ENCODE data around the gene ST6GAL1. TPM values are rescaled to one million over a fixed set of nuclear protein-coding genes. Genes with fewer than 3 reads are reported as not detected.

Gene ST6GAL1
- polyA plus RNA-seq, 3 donors: 19.0 to 24.4 (median 20.5) TPM

- peaks cover 16% of the 10 kb centered on the region for H3K4me1 Mint-ChIP-seq
- H3K27ac ChIP-seq (ENCODE audit: low read depth in 1 of 2, low read length in 2 of 2): no peak overlapping the region
- H3K9ac ChIP-seq (ENCODE audit: insufficient read depth, low read length, poor library complexity, severe bottlenecking): no peak overlapping the region
- no peak overlapping the region for H3K4me3 Mint-ChIP-seq
- H3K36me3 ChIP-seq (replicated peaks in 1 of 2; ENCODE audit: control insufficient read depth in 1 of 2, insufficient read depth in 2 of 2, low read length in 2 of 2): peaks cover 22 to 84% of the 10 kb centered on the region in 2 donors
- H3K79me2 ChIP-seq (ENCODE audit: insufficient read depth, low read length): no peaks in the 10 kb centered on the region
- no peak for TF ChIP-seq CTCF (IDR thresholded peaks at IDR 0.05)
- no peak overlapping the region for H2AFZ ChIP-seq (ENCODE audit: insufficient read depth, low read depth, low read length, poor library complexity, severe bottlenecking)
- DNase-seq: no peak
- H3K27me3 ChIP-seq (ENCODE audit: control insufficient read depth in 2 of 2, insufficient read depth in 2 of 2, low read length in 2 of 2): no peaks in the 10 kb centered on the region
- peaks cover 70 to 81% of the 10 kb centered on the region in 2 donors for H3K36me3 Mint-ChIP-seq
- H3K4me1 ChIP-seq (ENCODE audit: control insufficient read depth in 1 of 2, insufficient read depth in 2 of 2, low read length in 2 of 2): peaks cover 0 to 6% of the 10 kb centered on the region in 2 donors
- no peaks in the 10 kb centered on the region for H3K9me3 ChIP-seq (replicated peaks in 1 of 2; ENCODE audit: control insufficient read depth in 1 of 2, insufficient read depth in 1 of 2, low read length in 2 of 2)
- intact Hi-C loops (cut with micrococcal nuclease): no loop called here
- H4K20me1 ChIP-seq (ENCODE audit: insufficient read depth, low read length): peaks cover 5% of the 10 kb centered on the region
- no peak overlapping the region for H3K4me3 ChIP-seq (replicated peaks in 1 of 3; ENCODE audit: low read depth in 2 of 3, low read length in 3 of 3)
- no peaks in the 10 kb centered on the region for H3K9me3 Mint-ChIP-seq
- WGBS (ENCODE audit: insufficient coverage): 95% methylated on average over 9 of the region's 9 CpGs
- H3K27ac Mint-ChIP-seq: peak overlapping the region in 1 of 7 donors; percentile 73
- no peak overlapping the region for H3K4me2 ChIP-seq (replicated peaks; ENCODE audit: extremely low read depth, low read length, poor library complexity, severe bottlenecking)
- H3K27me3 Mint-ChIP-seq (ENCODE audit: low read depth in 3 of 3): peaks cover 0 to 1% (median 0%) of the 10 kb centered on the region in 3 donors
These were observed 44.5 kb downstream of the ST6GAL1 start for GRCh38 chr3:186974824-186975313.

GRCh38 chr3:186975726-186976125 is 45.4 kb downstream of the ST6GAL1 start:
- TF ChIP-seq CTCF (IDR thresholded peaks at IDR 0.05): no peak
- H3K4me1 ChIP-seq (ENCODE audit: control insufficient read depth in 1 of 2, insufficient read depth in 2 of 2, low read length in 2 of 2): peaks cover 0 to 6% of the 10 kb centered on the region in 2 donors
- Mint-ChIP-seq H3K4me1 (peaks cover 16% of the 10 kb centered on the region), H3K36me3 (peaks cover 72 to 85% of the 10 kb centered on the region in 2 donors), H3K4me3 (no peak overlapping the region), H3K27ac (peak overlapping the region in 3 of 7 donors; percentile 25 to 81 (median 78)), H3K9me3 (no peaks in the 10 kb centered on the region), H3K27me3 (ENCODE audit: low read depth in 3 of 3) (peaks cover 0 to 1% (median 0%) of the 10 kb centered on the region in 3 donors)
- H3K4me3 ChIP-seq (replicated peaks in 1 of 3; ENCODE audit: low read depth in 2 of 3, low read length in 3 of 3): no peak overlapping the region
- 91% methylated on average over 4 of the region's 6 CpGs for WGBS (ENCODE audit: insufficient coverage)
- intact Hi-C loops (cut with micrococcal nuclease): no loop called here
- H2AFZ ChIP-seq (ENCODE audit: insufficient read depth, low read depth, low read length, poor library complexity, severe bottlenecking): no peak overlapping the region
- no peak for DNase-seq
- no peaks in the 10 kb centered on the region for H3K9me3 ChIP-seq (replicated peaks in 1 of 2; ENCODE audit: control insufficient read depth in 1 of 2, insufficient read depth in 1 of 2, low read length in 2 of 2)
- H3K27ac ChIP-seq (ENCODE audit: low read depth in 1 of 2, low read length in 2 of 2): no peak overlapping the region
- no peak overlapping the region for H3K9ac ChIP-seq (ENCODE audit: insufficient read depth, low read length, poor library complexity, severe bottlenecking)
- peaks cover 24 to 88% of the 10 kb centered on the region in 2 donors for H3K36me3 ChIP-seq (replicated peaks in 1 of 2; ENCODE audit: control insufficient read depth in 1 of 2, insufficient read depth in 2 of 2, low read length in 2 of 2)
- H3K79me2 ChIP-seq (ENCODE audit: insufficient read depth, low read length): no peaks in the 10 kb centered on the region
- peaks cover 5% of the 10 kb centered on the region for H4K20me1 ChIP-seq (ENCODE audit: insufficient read depth, low read length)
- H3K27me3 ChIP-seq (ENCODE audit: control insufficient read depth in 2 of 2, insufficient read depth in 2 of 2, low read length in 2 of 2): no peaks in the 10 kb centered on the region
- H3K4me2 ChIP-seq (replicated peaks; ENCODE audit: extremely low read depth, low read length, poor library complexity, severe bottlenecking): no peak overlapping the region
